Gastrocnemius medialis (tissue), 4 donors: ENCODE data around the gene OAS3. TPM values are rescaled to one million over a fixed set of nuclear protein-coding genes. Genes with fewer than 3 reads are reported as not detected.

Experiments used
- ATAC-seq, 2 donors: fragments of 150-250 bp; one replicate each; pipeline ENCODE4 v1.9.1; 2016
- DNase-seq, 2 donors: peaks; one replicate each; pipeline ENCODE4 v3.0.0-alpha.2; 2019
- H3K27ac ChIP-seq, 4 donors: fragments of 200-600 bp; sonication (generic); 1 replicate in 1 of 4; 2 replicates in 3 of 4; pipeline ENCODE4 v1.5.1; 2016 to 2018; ENCODE audit warnings: mild to moderate bottlenecking in 2 of 4, moderate library complexity in 1 of 4
- H3K27me3 ChIP-seq, 3 donors: fragments of 200-600 bp; sonication (generic) in 2 of 3; 1 replicate in 1 of 3; 2 replicates in 2 of 3; pipeline versions ENCODE4 v1.5.1 to v1.6.0; 2016 to 2019; ENCODE audit warnings: mild to moderate bottlenecking in 1 of 3, moderate library complexity in 1 of 3
- H3K36me3 ChIP-seq, 2 donors: fragments of 200-600 bp; sonication (generic) in 1 of 2; one replicate each; pipeline ENCODE4 v1.5.1; 2017 to 2018
- H3K4me1 ChIP-seq, 2 donors: fragments of 200-600 bp; sonication (generic) in 1 of 2; one replicate each; pipeline ENCODE4 v1.5.1; 2016 to 2017; ENCODE audit warnings: mild to moderate bottlenecking in 2 of 2
- H3K4me3 ChIP-seq, 4 donors: fragments of 200-600 bp; sonication (generic) in 3 of 4; 1 replicate in 1 of 4; 2 replicates in 3 of 4; pipeline ENCODE4 v1.5.1; 2016 to 2019; ENCODE audit warnings: mild to moderate bottlenecking in 2 of 4
- H3K9me3 ChIP-seq, 3 donors: fragments of 200-600 bp; sonication (generic) in 2 of 3; 1 replicate in 1 of 3; 2 replicates in 2 of 3; pipeline ENCODE4 v1.5.1; 2016 to 2019
- CTCF ChIP-seq, 5 experiments: fragments of 450-650 bp in 3 of 5; fragments of 200-600 bp in 2 of 5; sonication (generic) in 2 of 5; IDR thresholded peaks in 4 of 5; conservative IDR thresholded peaks in 1 of 5; 1 replicate in 4 of 5; 2 replicates in 1 of 5; pipeline ENCODE4 v1.5.1; 2016 to 2019; ENCODE audit warnings: antibody characterized with exemption in 5 of 5, mild to moderate bottlenecking in 3 of 5, moderate library complexity in 3 of 5
- POLR2A ChIP-seq, 2 donors: fragments of 450-650 bp; IDR thresholded peaks; one replicate each; pipeline ENCODE4 v1.6.1; 2017; ENCODE audit warnings: antibody characterized with exemption in 2 of 2, mild to moderate bottlenecking in 2 of 2, moderate library complexity in 2 of 2
- in situ Hi-C, 4 donors: fragments of 200-750 bp; cut with MboI; loops; one replicate each; pipeline versions ENCODE4 v1.15.0 to v1.8.0; 2017; ENCODE audit warnings: low sequenced_read_pairs in 4 of 4
- intact Hi-C: fragments of 100-400 bp; cut with DNase I; formaldehyde crosslinking; loops from one replicate; pipeline ENCODE4 v1.15.1; 2023; ENCODE audit warnings: low total_unique reads
- total RNA-seq, 4 donors: library from RNA; depleted of rRNA; stranded (reverse); fragments of >200 nt; gene quantifications; one replicate each; pipeline versions ENCODE4 v1.1.0 to v1.2.3, GENCODE V29; 2016

Gene OAS3
- total RNA-seq, 4 donors from 2014 or later, result 1.4 to 5.3 (median 4.2) TPM

GRCh38 chr12:113014565-113014964 lies 76.3 kb downstream of the OAS3 start:
- ATAC-seq, result no peak
- in situ Hi-C loops, result no loop called here

GRCh38 chr12:113016796-113017195 lies 78.5 kb downstream of the OAS3 start:
- Histone ChIP-seq H3K4me1 (no peaks in the 10 kb centered on the region), H3K9me3 (no peaks in the 10 kb centered on the region), H3K4me3 (no peak overlapping the region), H3K36me3 (no peaks in the 10 kb centered on the region), H3K27ac (no peak overlapping the region), H3K27me3 (no peaks in the 10 kb centered on the region)
- TF ChIP-seq CTCF (IDR thresholded peaks at IDR 0.05 in 4 of 5, conservative IDR thresholded peaks at IDR 0.05 in 1 of 5) (no peak), POLR2A (IDR thresholded peaks at IDR 0.05) (no peak)
- intact Hi-C loops, result no loop called here
- no peak for ATAC-seq
- no peak for DNase-seq
- in situ Hi-C loops, result no loop called here

More at GRCh38 chr12:113014565-113014964, 76.3 kb downstream of the OAS3 start:
- no peak for TF ChIP-seq POLR2A (IDR thresholded peaks at IDR 0.05)
- no peak for TF ChIP-seq CTCF (IDR thresholded peaks at IDR 0.05 in 4 of 5, conservative IDR thresholded peaks at IDR 0.05 in 1 of 5)
- intact Hi-C loops, result no loop called here
- H3K4me3 ChIP-seq, result no peak overlapping the region
- no peaks in the 10 kb centered on the region for H3K27me3 ChIP-seq
- H3K36me3 ChIP-seq, result no peaks in the 10 kb centered on the region
- H3K9me3 ChIP-seq, result no peaks in the 10 kb centered on the region
- DNase-seq, result no peak
- H3K27ac ChIP-seq, result no peak overlapping the region
- no peaks in the 10 kb centered on the region for H3K4me1 ChIP-seq

GRCh38 chr12:113019025-113019424 lies 80.8 kb downstream of the OAS3 start:
- intact Hi-C loops, result no loop called here
- in situ Hi-C loops, result no loop called here
- ATAC-seq, result no peak

GRCh38 chr12:113021500-113021899 lies 83.2 kb downstream of the OAS3 start:
- Histone ChIP-seq H3K36me3 (no peaks in the 10 kb centered on the region), H3K27ac (no peak overlapping the region), H3K27me3 (no peaks in the 10 kb centered on the region), H3K9me3 (no peaks in the 10 kb centered on the region), H3K4me3 (no peak overlapping the region), H3K4me1 (no peaks in the 10 kb centered on the region)
- DNase-seq (no peak), ATAC-seq (no peak)
- TF ChIP-seq CTCF (IDR thresholded peaks at IDR 0.05 in 4 of 5, conservative IDR thresholded peaks at IDR 0.05 in 1 of 5) (no peak), POLR2A (IDR thresholded peaks at IDR 0.05) (no peak)
- in situ Hi-C loops, result no loop called here
- intact Hi-C loops, result no loop called here

More at GRCh38 chr12:113019025-113019424, 80.8 kb downstream of the OAS3 start:
- H3K4me3 ChIP-seq, result no peak overlapping the region
- H3K36me3 ChIP-seq, result no peaks in the 10 kb centered on the region
- DNase-seq, result no peak
- TF ChIP-seq CTCF (IDR thresholded peaks at IDR 0.05 in 4 of 5, conservative IDR thresholded peaks at IDR 0.05 in 1 of 5) (no peak), POLR2A (IDR thresholded peaks at IDR 0.05) (no peak)
- H3K4me1 ChIP-seq, result no peaks in the 10 kb centered on the region
- no peaks in the 10 kb centered on the region for H3K27me3 ChIP-seq
- H3K9me3 ChIP-seq, result no peaks in the 10 kb centered on the region
- H3K27ac ChIP-seq, result no peak overlapping the region

Other genes with a start within 250 kb of the OAS3 start
- under 1 TPM in 1 of 4 donors, not detected in 3; 0.23 TPM for gene RPH3A, start 146.7 kb upstream of the OAS3 start, total RNA-seq
- 1 to 10 TPM; 1.2 to 2.7 (median 1.8) TPM for gene OAS1, start 31.5 kb upstream of the OAS3 start, total RNA-seq
- gene OAS2, start 40.0 kb downstream of the OAS3 start, total RNA-seq, result 1 to 10 TPM; 1.7 to 5.2 (median 2.5) TPM
- 1 to 10 TPM in 1 of 4 donors, under 1 TPM in 3; 0.49 to 1.1 (median 0.77) TPM for gene DTX1, start 118.3 kb downstream of the OAS3 start, total RNA-seq
- gene RASAL1, start 197.3 kb downstream of the OAS3 start, total RNA-seq, result not detected
- gene CFAP73, start 211.2 kb downstream of the OAS3 start, total RNA-seq, result not detected
- 100 to 1,000 TPM in 3 of 4 donors, 10 to 100 TPM in 1; 90.0 to 144 (median 108) TPM for gene DDX54, start 247.0 kb downstream of the OAS3 start, total RNA-seq
- 10 to 100 TPM; 17.7 to 31.2 (median 23.1) TPM for gene RITA1, start 247.2 kb downstream of the OAS3 start, total RNA-seq